Upper lobe of left lung (tissue), 6 donors: ENCODE data around the gene GPR62. TPM values are rescaled to one million over a fixed set of nuclear protein-coding genes. Genes with fewer than 3 reads are reported as not detected.
A peak's percentile ranks its signal among the peaks of the same experiment; 100 is the strongest.

Experiments
- ATAC-seq, 2 donors: fragments of 200-7000 bp; cut with Tn5 transposase; one replicate each; pipeline ENCODE4 v1.9.1; 2022; ENCODE audit warnings: mild to moderate bottlenecking in 2 of 2, moderate library complexity in 2 of 2; ENCODE audit not compliant: low FRiP score in 2 of 2
- DNase-seq, 2 donors: peaks; one replicate each; pipeline ENCODE4 v3.0.0-alpha.2; 2019 to 2020
- H3K27ac ChIP-seq, 4 donors: fragments of 200-600 bp; sonication (generic); one replicate each; pipeline ENCODE4 v1.5.1; 2016 to 2019
- H3K27me3 ChIP-seq, 4 donors: fragments of 200-600 bp; sonication (generic); one replicate each; pipeline ENCODE4 v1.5.1; 2017 to 2019
- H3K36me3 ChIP-seq, 4 donors: fragments of 200-600 bp; sonication (generic); one replicate each; pipeline ENCODE4 v1.5.1; 2016 to 2019
- H3K4me1 ChIP-seq, 4 donors: fragments of 200-600 bp; sonication (generic); one replicate each; pipeline ENCODE4 v1.5.1; 2018 to 2019
- H3K4me3 ChIP-seq, 4 donors: fragments of 200-600 bp; sonication (generic); one replicate each; pipeline ENCODE4 v1.5.1; 2017 to 2019; ENCODE audit warnings: mild to moderate bottlenecking in 2 of 4, moderate library complexity in 1 of 4
- H3K9me3 ChIP-seq, 4 donors: fragments of 200-600 bp; sonication (generic); one replicate each; pipeline ENCODE4 v1.5.1; 2018 to 2019
- CTCF ChIP-seq, 6 experiments: fragments of 450-650 bp in 4 of 6; fragments of 200-600 bp in 2 of 6; sonication (generic) in 2 of 6; IDR thresholded peaks; one replicate each; pipeline ENCODE4 v1.5.1; 2016 to 2019; ENCODE audit warnings: antibody characterized with exemption in 6 of 6
- EP300 ChIP-seq, 4 donors: sonication (generic); formaldehyde crosslinking; IDR thresholded peaks; one replicate each; pipeline ENCODE4 v1.5.1; 2017; ENCODE audit warnings: antibody characterized with exemption in 4 of 4, control low read depth in 2 of 4
- POLR2A ChIP-seq, 4 donors: fragments of 450-650 bp; IDR thresholded peaks; one replicate each; pipeline ENCODE4 v1.5.1; 2016 to 2017; ENCODE audit warnings: antibody characterized with exemption in 4 of 4, mild to moderate bottlenecking in 2 of 4
- POLR2AphosphoS5 ChIP-seq, 2 donors: sonication (generic); formaldehyde crosslinking; IDR thresholded peaks; one replicate each; pipeline ENCODE4 v1.5.1; 2017; ENCODE audit warnings: antibody characterized with exemption in 2 of 2
- WGBS, 2 donors: methylation state at CpG; one replicate each; pipeline ENCODE4 v1.1.5; 2017 to 2018; 5-methylcytosine and 5-hydroxymethylcytosine counted together
- total RNA-seq, 6 donors: library from RNA; depleted of rRNA in 4 of 6; stranded (reverse); fragments of >200 nt in 4 of 6; gene quantifications; one replicate each; pipeline versions ENCODE4 v1.1.0 to v1.2.1, GENCODE V29; 2016 to 2021
- donor health status: DM: no; HTN: no; CAD: no; lungs with moderate emphysema.
- donor health status: DM: no; HTN: yes; CAD: no; lungs with severe emphysema.

The GPR62 gene
- total RNA-seq, 6 donors from 2014 or later = not detected

GRCh38 chr3:51994530-51994929 is 39.3 kb downstream of the GPR62 start:
- TF ChIP-seq POLR2A (IDR thresholded peaks at IDR 0.05) = no peak
- TF ChIP-seq CTCF (IDR thresholded peaks at IDR 0.05) = no peak
- no peak for TF ChIP-seq POLR2AphosphoS5 (IDR thresholded peaks at IDR 0.05)
- no peak for TF ChIP-seq EP300 (IDR thresholded peaks at IDR 0.05)
- H3K4me3 ChIP-seq = peak overlapping the region; percentile 62 to 86 (median 72)
- peaks cover 14 to 41% (median 25%) of the 10 kb centered on the region in 4 donors for H3K36me3 ChIP-seq
- H3K27ac ChIP-seq = peak overlapping the region in 2 of 4 donors; percentile 15 to 93
- DNase-seq (no peak), ATAC-seq (no peak)
- H3K27me3 ChIP-seq = no peaks in the 10 kb centered on the region
- peaks cover 17 to 27% (median 19%) of the 10 kb centered on the region in 4 donors for H3K4me1 ChIP-seq
- H3K9me3 ChIP-seq = no peaks in the 10 kb centered on the region
- 72 to 78% methylated on average over 2 of the region's 2 CpGs for WGBS, 2 donors

- peak; percentile 95 to 98 for ATAC-seq
- TF ChIP-seq EP300 (IDR thresholded peaks at IDR 0.05) (peak in 2 of 4 donors; percentile 18 to 46), POLR2A (IDR thresholded peaks at IDR 0.05) (peak; percentile 22 to 75 (median 54)), CTCF (IDR thresholded peaks at IDR 0.05) (peak in 5 of 6 experiments; percentile 17 to 51 (median 22)), POLR2AphosphoS5 (IDR thresholded peaks at IDR 0.05) (peak; percentile 88 to 96)
- peaks cover 14 to 41% (median 25%) of the 10 kb centered on the region in 4 donors for H3K36me3 ChIP-seq
- 0% methylated on average over 19 to 40 of the region's 40 CpGs for WGBS, 2 donors
- H3K4me3 ChIP-seq = peak within 1 kb of the TSS; percentile 62 to 86 (median 72)
- DNase-seq = peak; percentile 90 to 94
- H3K4me1 ChIP-seq = peaks cover 17 to 27% (median 19%) of the 10 kb centered on the region in 4 donors
- H3K9me3 ChIP-seq = no peaks in the 10 kb centered on the region
- no peaks in the 10 kb centered on the region for H3K27me3 ChIP-seq
- H3K27ac ChIP-seq = peak within 1 kb of the TSS; percentile 84 to 93 (median 90)
These were observed 40.4 kb downstream of the GPR62 start, which contains the start of gene RPL29 for GRCh38 chr3:51995346-51996163. TSS of gene RPL29 (minus strand) at chr3:51995895. CDS start at chr3:51995461, 434 bp downstream.

GRCh38 chr3:51997172-51997571 is 42.0 kb downstream of the GPR62 start:
- Histone ChIP-seq H3K9me3 (no peaks in the 10 kb centered on the region), H3K4me3 (no peak overlapping the region), H3K36me3 (peaks cover 14 to 28% (median 20%) of the 10 kb centered on the region in 4 donors), H3K27ac (no peak overlapping the region), H3K27me3 (no peaks in the 10 kb centered on the region), H3K4me1 (peaks cover 22 to 36% (median 26%) of the 10 kb centered on the region in 4 donors)
- 57 to 67% methylated on average over 2 of the region's 2 CpGs for WGBS, 2 donors
- ATAC-seq (no peak), DNase-seq (no peak)
- TF ChIP-seq POLR2A (IDR thresholded peaks at IDR 0.05) (no peak), POLR2AphosphoS5 (IDR thresholded peaks at IDR 0.05) (no peak), CTCF (IDR thresholded peaks at IDR 0.05) (no peak), EP300 (IDR thresholded peaks at IDR 0.05) (no peak)

- H3K4me3 ChIP-seq = no peak overlapping the region
- ATAC-seq (no peak), DNase-seq (no peak)
- H3K27me3 ChIP-seq = no peaks in the 10 kb centered on the region
- TF ChIP-seq CTCF (IDR thresholded peaks at IDR 0.05) (no peak), POLR2AphosphoS5 (IDR thresholded peaks at IDR 0.05) (no peak), POLR2A (IDR thresholded peaks at IDR 0.05) (no peak), EP300 (IDR thresholded peaks at IDR 0.05) (no peak)
- peaks cover 12 to 19% (median 16%) of the 10 kb centered on the region in 4 donors for H3K36me3 ChIP-seq
- H3K4me1 ChIP-seq = peaks cover 19 to 32% (median 26%) of the 10 kb centered on the region in 4 donors
- H3K27ac ChIP-seq = no peak overlapping the region
- H3K9me3 ChIP-seq = no peaks in the 10 kb centered on the region
- 62 to 65% methylated on average over 7 of the region's 7 CpGs for WGBS, 2 donors
These were observed 42.9 kb downstream of the GPR62 start for GRCh38 chr3:51997935-51998596.
